Measurements from ENCODE around the gene CST7.

DNA sequence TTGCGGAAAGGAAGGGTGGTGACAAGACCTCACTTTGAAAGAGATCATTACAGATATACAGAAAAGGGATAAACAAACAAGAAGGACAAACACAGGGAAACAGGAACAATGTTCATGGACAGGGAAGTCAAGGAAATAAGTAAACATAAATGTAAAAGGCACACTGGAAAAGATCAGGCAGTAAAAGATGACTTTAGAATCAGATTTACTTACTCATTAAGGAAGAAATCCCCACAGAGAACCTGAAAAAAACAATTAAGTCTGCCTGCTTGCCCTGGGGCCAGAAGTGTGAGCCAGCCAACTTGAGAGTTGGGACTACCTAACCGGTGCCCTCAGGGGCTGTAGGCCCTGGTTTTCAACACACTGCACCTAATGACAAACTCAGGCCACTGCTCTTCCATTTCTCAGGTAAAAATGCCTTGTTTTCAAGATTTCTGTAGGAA, 41.8 kb downstream of the CST7 start:
- no peak for TF ChIP-seq POLR2A (IDR thresholded peaks at IDR 0.05; ENCODE audit: low read depth, low read length)
- TF ChIP-seq, protein P1, sequence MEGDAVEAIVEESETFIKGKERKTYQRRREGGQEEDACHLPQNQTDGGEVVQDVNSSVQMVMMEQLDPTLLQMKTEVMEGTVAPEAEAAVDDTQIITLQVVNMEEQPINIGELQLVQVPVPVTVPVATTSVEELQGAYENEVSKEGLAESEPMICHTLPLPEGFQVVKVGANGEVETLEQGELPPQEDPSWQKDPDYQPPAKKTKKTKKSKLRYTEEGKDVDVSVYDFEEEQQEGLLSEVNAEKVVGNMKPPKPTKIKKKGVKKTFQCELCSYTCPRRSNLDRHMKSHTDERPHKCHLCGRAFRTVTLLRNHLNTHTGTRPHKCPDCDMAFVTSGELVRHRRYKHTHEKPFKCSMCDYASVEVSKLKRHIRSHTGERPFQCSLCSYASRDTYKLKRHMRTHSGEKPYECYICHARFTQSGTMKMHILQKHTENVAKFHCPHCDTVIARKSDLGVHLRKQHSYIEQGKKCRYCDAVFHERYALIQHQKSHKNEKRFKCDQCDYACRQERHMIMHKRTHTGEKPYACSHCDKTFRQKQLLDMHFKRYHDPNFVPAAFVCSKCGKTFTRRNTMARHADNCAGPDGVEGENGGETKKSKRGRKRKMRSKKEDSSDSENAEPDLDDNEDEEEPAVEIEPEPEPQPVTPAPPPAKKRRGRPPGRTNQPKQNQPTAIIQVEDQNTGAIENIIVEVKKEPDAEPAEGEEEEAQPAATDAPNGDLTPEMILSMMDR (IDR thresholded peaks at IDR 0.05; ENCODE audit: extremely low read depth in 1 of 2, insufficient read depth in 1 of 2, low read depth in 1 of 2, low read length in 2 of 2): no peak

Data from endothelial cell of umbilical vein (primary cell).